GM12878 (cell line): Measurements from ENCODE around the gene CELSR3. TPM values are rescaled to one million over a fixed set of nuclear protein-coding genes. Genes with fewer than 3 reads are reported as not detected.

Experiments
- ATAC-seq: fragments of 200-7000 bp; cut with Tn5 transposase; 3 replicates; pipeline ENCODE4 v1.9.1; 2020; ENCODE audit warnings: mild to moderate bottlenecking, moderate library complexity
- BruUV-seq: library from RNA; stranded (reverse); fragments of 400-500 nt; replicated peaks from 2 replicates; lab custom pipeline; 2021; lab: Mats Ljungman, UMichigan
- CTCF ChIA-PET: fragments of 300-600 bp; sonication (Branson Sonifier 250); formaldehyde crosslinking; extraction: SDS; loops from one replicate; lab custom pipeline; 2021; ENCODE audit warnings: inconsistent platforms; lab: Yijun Ruan, JAX
- POLR2A ChIA-PET: fragments of 350-600 bp; formaldehyde crosslinking; extraction: SDS; loops from one replicate; lab custom pipeline; 2021; ENCODE audit warnings: inconsistent platforms; lab: Charles Lee
- RAD21 ChIA-PET: fragments of 300-600 bp; sonication (Branson Sonifier 250); formaldehyde crosslinking; loops from one replicate; lab custom pipeline; 2023; ENCODE audit warnings: antibody characterized with exemption; ENCODE audit not compliant: unreplicated experiment; lab: Charles Lee
- SMC1A ChIA-PET: fragments of 300-600 bp; sonication (Branson Sonifier 250); formaldehyde crosslinking; loops from one replicate; lab custom pipeline; 2023; ENCODE audit not compliant: unreplicated experiment, uncharacterized antibody; lab: Charles Lee
- DNase-seq: peaks from one replicate; pipeline ENCODE4 v3.0.0-alpha.2; 2011; ENCODE audit warnings: low read depth, low spot score
- FAIRE-seq: peaks from 3 replicates; lab custom pipeline; 2011; peaks lifted over from hg19 to GRCh38; lab: Jason Lieb, UNC
- H2AFZ ChIP-seq: 2 replicates; pipeline ENCODE4 v1.6.0; 2011; ENCODE audit warnings: low read depth, low read length, control low read depth; ENCODE audit not compliant: control insufficient read depth
- H3K27ac ChIP-seq: 2 replicates; pipeline ENCODE4 v1.5.1; 2011; ENCODE audit warnings: control low read depth; ENCODE audit not compliant: control insufficient read depth, insufficient read depth
- H3K27me3 ChIP-seq, 2 experiments: replicated peaks in 1 of 2; 2 replicates each; pipeline versions ENCODE4 v1.6.0 to v1.6.1; 2011; ENCODE audit warnings: low read length in 1 of 2; ENCODE audit not compliant: control insufficient read depth in 2 of 2, insufficient read depth in 2 of 2
- H3K36me3 ChIP-seq, 2 experiments: 2 replicates each; pipeline ENCODE4 v1.5.1; 2011; ENCODE audit warnings: low read length in 1 of 2; ENCODE audit not compliant: control insufficient read depth in 2 of 2, insufficient read depth in 2 of 2
- H3K4me1 ChIP-seq: 2 replicates; pipeline ENCODE4 v1.6.1; 2011; ENCODE audit warnings: mild to moderate bottlenecking, low read length, moderate library complexity, mixed read lengths; ENCODE audit not compliant: control insufficient read depth, insufficient read depth
- H3K4me2 ChIP-seq: 2 replicates; pipeline ENCODE4 v1.6.0; 2011; ENCODE audit warnings: control low read depth; ENCODE audit not compliant: control insufficient read depth, insufficient read depth
- H3K4me3 ChIP-seq: fragments of 200-600 bp; sonication (generic); 2 replicates; pipeline ENCODE4 v1.5.1; 2016
- H3K79me2 ChIP-seq: 2 replicates; pipeline ENCODE4 v1.6.0; 2011; ENCODE audit warnings: low read length; ENCODE audit not compliant: control insufficient read depth, insufficient read depth
- H3K9ac ChIP-seq: 2 replicates; pipeline ENCODE4 v1.8.0; 2011; ENCODE audit warnings: low read length, control low read depth, mixed read lengths; ENCODE audit not compliant: control insufficient read depth, insufficient read depth
- H3K9me3 ChIP-seq: replicated peaks from 3 replicates; pipeline ENCODE4 v1.5.1; 2011; ENCODE audit warnings: mild to moderate bottlenecking, low read length; ENCODE audit not compliant: control insufficient read depth, insufficient read depth
- H4K20me1 ChIP-seq: 2 replicates; pipeline ENCODE4 v1.6.0; 2011; ENCODE audit not compliant: control insufficient read depth, insufficient read depth
- CEBPZ ChIP-seq: fragments of 150-350 bp; IDR thresholded peaks from 2 replicates; pipeline ENCODE4 v1.6.1; 2016; ENCODE audit warnings: low read depth, low read length
- IKZF1 ChIP-seq: fragments of 450-650 bp; conservative IDR thresholded peaks from 2 replicates; pipeline ENCODE4 v1.6.1; 2017; ENCODE audit warnings: antibody characterized with exemption, mild to moderate bottlenecking
- KAT2A ChIP-seq: conservative IDR thresholded peaks from 2 replicates; pipeline ENCODE4 v1.6.1; 2011; ENCODE audit warnings: low read depth, low read length; ENCODE audit not compliant: control insufficient read depth
- NBN ChIP-seq: fragments of 450-650 bp; IDR thresholded peaks from 2 replicates; pipeline ENCODE4 v1.6.1; 2016
- NRF1 ChIP-seq: conservative IDR thresholded peaks from 2 replicates; pipeline ENCODE4 v1.6.1; 2011; ENCODE audit warnings: mild to moderate bottlenecking, low read depth, low read length, improper control_type of control experiment
- PAX5 ChIP-seq: IDR thresholded peaks from 2 replicates; pipeline ENCODE4 v1.6.1; 2011; ENCODE audit warnings: low read depth, low read length, borderline replicate concordance
- PML ChIP-seq: IDR thresholded peaks from 2 replicates; pipeline ENCODE4 v1.6.1; 2012; ENCODE audit warnings: low read length, inconsistent platforms
- POLR2AphosphoS5 ChIP-seq: IDR thresholded peaks from 2 replicates; pipeline ENCODE4 v1.6.1; 2011; ENCODE audit warnings: mild to moderate bottlenecking, low read length, inconsistent platforms
- RAD21 ChIP-seq: IDR thresholded peaks from 2 replicates; pipeline ENCODE4 v1.6.1; 2011; ENCODE audit warnings: mild to moderate bottlenecking, low read depth, low read length, moderate library complexity; ENCODE audit not compliant: insufficient read depth
- RCOR1 ChIP-seq: conservative IDR thresholded peaks from 2 replicates; pipeline ENCODE4 v1.6.1; 2012; ENCODE audit warnings: low read depth, low read length, improper control_type of control experiment
- SP1 ChIP-seq: IDR thresholded peaks from one replicate; pipeline ENCODE4 v1.6.1; 2011; ENCODE audit warnings: low read depth, low read length
- SPI1 ChIP-seq: IDR thresholded peaks from 2 replicates; pipeline ENCODE4 v1.6.1; 2011; ENCODE audit warnings: low read depth, mild to moderate bottlenecking, low read length, moderate library complexity, borderline replicate concordance; ENCODE audit not compliant: insufficient read depth
- TCF12 ChIP-seq: IDR thresholded peaks from 2 replicates; pipeline ENCODE4 v1.6.1; 2011; ENCODE audit warnings: low read depth, mild to moderate bottlenecking, low read length
- TCF3 ChIP-seq: IDR thresholded peaks from 2 replicates; pipeline ENCODE4 v1.6.1; 2012; ENCODE audit warnings: low read depth, mild to moderate bottlenecking, low read length, borderline replicate concordance; ENCODE audit not compliant: insufficient read depth
- ZBTB4 ChIP-seq: fragments of 450-650 bp; formaldehyde crosslinking; IDR thresholded peaks from 2 replicates; pipeline ENCODE4 v1.4.0; 2022; ENCODE audit warnings: mild to moderate bottlenecking, moderate library complexity
- WGBS: methylation state at CpG from one replicate; pipeline ENCODE4 v1.1.6; 2016; ENCODE audit warnings: low lambda C conversion rate; ENCODE audit not compliant: insufficient replicate concordance, insufficient coverage; ENCODE audit errors: missing lambda C conversion rate; 5-methylcytosine and 5-hydroxymethylcytosine counted together
- in situ Hi-C: fragments of 300-500 bp; cut with MboI; formaldehyde crosslinking; loops from 9 replicates; pipeline ENCODE4 v1.14.3; 2018; ENCODE audit warnings: mixed read lengths
- intact Hi-C: fragments of 100-400 bp; cut with micrococcal nuclease; formaldehyde crosslinking; loops from one replicate; pipeline ENCODE4 v1.14.2; 2022; ENCODE audit not compliant: unreplicated experiment
- polyA plus RNA-seq, 11 experiments: library from polyadenylated mRNA; depleted of rRNA in 4 of 11; unstranded in 6 of 11; stranded (reverse) in 5 of 11; fragments of >200 nt; fragmentation: Nextera tagmentation in 4 of 11; fragmentation: Illumina TruSeq in 1 of 11; extraction: Ambion mirVana in 4 of 11; extraction: Trizol in 1 of 11; gene quantifications; 1 replicate in 1 of 11; 2 replicates in 10 of 11; pipeline versions ENCODE4 v1.2.1 to v1.2.3, GENCODE V29; 2011 to 2016; ENCODE audit warnings: inconsistent platforms in 2 of 11, missing spikeins in 2 of 11, low read depth in 1 of 11
- total RNA-seq, 4 experiments: library from RNA; depleted of rRNA in 3 of 4; stranded (reverse); fragments of >200 nt in 3 of 4; fragmentation: Illumina TruSeq in 1 of 4; extraction: Trizol in 1 of 4; gene quantifications; 2 replicates each; pipeline versions ENCODE4 v1.2.1 to v1.2.3, GENCODE V29; 2013 to 2021

CELSR3 gene
- total and polyA plus RNA-seq, 10 of the 15 experiments (the other 5 are each of a cell fraction or from before 2014, with no cell fraction given) = 0.08 to 1.6 (median 0.57) TPM

GRCh38 chr3:48647714-48648113, 15.0 kb downstream of the CELSR3 start (continued):
- no peak for TF ChIP-seq ZBTB4 (CRISPR knock-in tag)
- no peak for TF ChIP-seq KAT2A
- no peak for TF ChIP-seq PML
- no peak for TF ChIP-seq RAD21
- no peak for TF ChIP-seq RCOR1

- Histone ChIP-seq H3K4me3 (no peak overlapping the region), H3K27me3 (no peaks in the 10 kb centered on the region), H3K9ac (no peak overlapping the region), H3K27ac (no peak overlapping the region), H3K9me3 (no peaks in the 10 kb centered on the region), H4K20me1 (no peaks in the 10 kb centered on the region), H2AFZ (no peak overlapping the region), H3K79me2 (no peaks in the 10 kb centered on the region), H3K4me1 (no peaks in the 10 kb centered on the region), H3K36me3 (no peaks in the 10 kb centered on the region), H3K4me2 (no peak overlapping the region)
- ChIA-PET RAD21 (no interaction called here), SMC1A (no interaction called here), CTCF (no interaction called here), POLR2A (no interaction called here)
- WGBS = 50% methylated on average over 18 of the region's 22 CpGs
- no peak for FAIRE-seq
- ATAC-seq = no peak
- in situ Hi-C loops (no loop called here), intact Hi-C loops (no loop called here)
- no TSS peak for BruUV-seq
- no peak for DNase-seq
- no peak for TF ChIP-seq CEBPZ
- TF ChIP-seq POLR2AphosphoS5 = no peak
- TF ChIP-seq TCF3 = no peak
- TF ChIP-seq RAD21 = no peak
- no peak for TF ChIP-seq SPI1
- TF ChIP-seq NRF1 = no peak
- no peak for TF ChIP-seq SP1
- no peak for TF ChIP-seq NBN
- no peak for TF ChIP-seq PAX5
- no peak for TF ChIP-seq IKZF1
- no peak for TF ChIP-seq TCF12
Measured at GRCh38 chr3:48644898-48645760, 17.6 kb downstream of the CELSR3 start.
